ENCODE results near the gene FOXO6. TPM values are rescaled to one million over a fixed set of nuclear protein-coding genes. Genes with fewer than 3 reads are reported as not detected.

The FOXO6 gene
- total and polyA plus RNA-seq, 10 of the 15 experiments (the other 5 are each of a cell fraction or from before 2014, with no cell fraction given), result 0.37 TPM; not detected in 9

- SMC1A ChIA-PET (ENCODE audit: uncharacterized antibody, unreplicated experiment), result interaction anchor here (0.6 kb wide), 1 partner anchor 975 kb away, joined by 3 read pairs; no protein-coding TSS in a partner anchor
- Histone ChIP-seq H3K4me2 (ENCODE audit: control insufficient read depth, insufficient read depth) (no peak overlapping the region), H2AFZ (ENCODE audit: control insufficient read depth, low read depth, low read length) (no peak overlapping the region), H3K79me2 (ENCODE audit: control insufficient read depth, insufficient read depth, low read length) (no peaks in the 10 kb centered on the region), H3K9me3 (replicated peaks; ENCODE audit: control insufficient read depth, insufficient read depth, low read length) (no peaks in the 10 kb centered on the region), H3K27ac (ENCODE audit: control insufficient read depth, insufficient read depth) (no peak overlapping the region), H3K9ac (ENCODE audit: control insufficient read depth, insufficient read depth, low read length) (no peak overlapping the region), H3K36me3 (ENCODE audit: control insufficient read depth in 2 of 2, insufficient read depth in 2 of 2, low read length in 1 of 2) (no peaks in the 10 kb centered on the region), H4K20me1 (ENCODE audit: control insufficient read depth, insufficient read depth) (no peaks in the 10 kb centered on the region), H3K4me3 (no peak overlapping the region), H3K4me1 (ENCODE audit: control insufficient read depth, insufficient read depth, low read length) (peaks cover 15% of the 10 kb centered on the region; the same call in 1 of the 2 replicates), H3K27me3 (replicated peaks in 1 of 2; ENCODE audit: control insufficient read depth in 2 of 2, insufficient read depth in 2 of 2, low read length in 1 of 2) (peaks cover 9 to 13% of the 10 kb centered on the region in 2 experiments; a peak in 3 of 4 replicates)
- ATAC-seq, result no peak
- no peak for DNase-seq (ENCODE audit: low read depth, low spot score)
- intact Hi-C loops (cut with micrococcal nuclease; ENCODE audit: unreplicated experiment) (no loop called here), in situ Hi-C loops (cut with MboI) (no loop called here)
- CTCF ChIA-PET, result interaction anchor here (3.7 kb wide), 1 partner anchor 60 kb away, joined by 13 read pairs; no protein-coding TSS in a partner anchor
- FAIRE-seq, result no peak
- TF ChIP-seq, protein P1, sequence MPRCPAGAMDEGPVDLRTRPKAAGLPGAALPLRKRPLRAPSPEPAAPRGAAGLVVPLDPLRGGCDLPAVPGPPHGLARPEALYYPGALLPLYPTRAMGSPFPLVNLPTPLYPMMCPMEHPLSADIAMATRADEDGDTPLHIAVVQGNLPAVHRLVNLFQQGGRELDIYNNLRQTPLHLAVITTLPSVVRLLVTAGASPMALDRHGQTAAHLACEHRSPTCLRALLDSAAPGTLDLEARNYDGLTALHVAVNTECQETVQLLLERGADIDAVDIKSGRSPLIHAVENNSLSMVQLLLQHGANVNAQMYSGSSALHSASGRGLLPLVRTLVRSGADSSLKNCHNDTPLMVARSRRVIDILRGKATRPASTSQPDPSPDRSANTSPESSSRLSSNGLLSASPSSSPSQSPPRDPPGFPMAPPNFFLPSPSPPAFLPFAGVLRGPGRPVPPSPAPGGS (IDR thresholded peaks at IDR 0.05; ENCODE audit: borderline replicate concordance, insufficient read depth, low read depth, low read length, poor library complexity, severe bottlenecking), result peak; percentile 20
- no peak for TF ChIP-seq NFXL1 (IDR thresholded peaks at IDR 0.05; ENCODE audit: borderline replicate concordance)
- RAD21 ChIA-PET (ENCODE audit: unreplicated experiment), result no interaction called here
- WGBS (ENCODE audit: insufficient coverage, insufficient replicate concordance, low lambda C conversion rate, missing lambda C conversion rate), result 35% methylated on average over 25 of the region's 25 CpGs
- POLR2A ChIA-PET, result interaction anchor here (1.0 to 1.1 kb wide), 2 partner anchors 9 to 12 kb away, joined by 3 read pairs; no protein-coding TSS in a partner anchor
- BruUV-seq (replicated peaks), result no TSS peak
These were observed 2.9 kb upstream of the FOXO6 start for GRCh38 chr1:41358131-41359021.
